ENCODE measurements around the gene AKAP13. TPM values are rescaled to one million over a fixed set of nuclear protein-coding genes. Genes with fewer than 3 reads are reported as not detected.

The AKAP13 gene
- polyA plus RNA-seq, 4 donors: 71.3 to 100 (median 83.7) TPM

GRCh38 chr15:85404918-85405866 lies 24.8 kb downstream of the AKAP13 start:
- no peak for DNase-seq (ENCODE audit: low read depth in 4 of 4, low spot score in 2 of 4)

GRCh38 chr15:85406916-85407315 lies 26.5 kb downstream of the AKAP13 start:
- DNase-seq (ENCODE audit: low read depth in 4 of 4, low spot score in 2 of 4): no peak

- no peak for DNase-seq (ENCODE audit: low read depth in 4 of 4, low spot score in 2 of 4)
These were observed 27.2 kb downstream of the AKAP13 start for GRCh38 chr15:85407421-85408269.

GRCh38 chr15:85408270-85408746 lies 27.9 kb downstream of the AKAP13 start:
- DNase-seq (ENCODE audit: low read depth in 4 of 4, low spot score in 2 of 4): no peak

- DNase-seq (ENCODE audit: low read depth in 4 of 4, low spot score in 2 of 4): no peak
These were observed 31.7 kb downstream of the AKAP13 start for GRCh38 chr15:85412066-85412465.

GRCh38 chr15:85412956-85413854 lies 32.8 kb downstream of the AKAP13 start:
- no peak for DNase-seq (ENCODE audit: low read depth in 4 of 4, low spot score in 2 of 4)

- DNase-seq (ENCODE audit: low read depth in 4 of 4, low spot score in 2 of 4): no peak
These were observed 33.6 kb downstream of the AKAP13 start for GRCh38 chr15:85414037-85414436.

- no peak for DNase-seq (ENCODE audit: low read depth in 4 of 4, low spot score in 2 of 4)
These were observed 34.1 kb downstream of the AKAP13 start for GRCh38 chr15:85414495-85414894.

GRCh38 chr15:85414991-85415390 lies 34.6 kb downstream of the AKAP13 start:
- no peak for DNase-seq (ENCODE audit: low read depth in 4 of 4, low spot score in 2 of 4)

GRCh38 chr15:85415783-85416182 lies 35.4 kb downstream of the AKAP13 start:
- DNase-seq (ENCODE audit: low read depth in 4 of 4, low spot score in 2 of 4): no peak

GRCh38 chr15:85417276-85417675 lies 36.9 kb downstream of the AKAP13 start:
- no peak for DNase-seq (ENCODE audit: low read depth in 4 of 4, low spot score in 2 of 4)

GRCh38 chr15:85419161-85419560 lies 38.8 kb downstream of the AKAP13 start:
- DNase-seq (ENCODE audit: low read depth in 4 of 4, low spot score in 2 of 4): no peak

- DNase-seq (ENCODE audit: low read depth in 4 of 4, low spot score in 2 of 4): no peak
These were observed 40.9 kb downstream of the AKAP13 start for GRCh38 chr15:85421116-85421925.

GRCh38 chr15:85422607-85423006 lies 42.2 kb downstream of the AKAP13 start:
- DNase-seq (ENCODE audit: low read depth in 4 of 4, low spot score in 2 of 4): no peak

GRCh38 chr15:85423256-85423655 lies 42.9 kb downstream of the AKAP13 start:
- DNase-seq (ENCODE audit: low read depth in 4 of 4, low spot score in 2 of 4): no peak

GRCh38 chr15:85424154-85424553 lies 43.8 kb downstream of the AKAP13 start:
- DNase-seq (ENCODE audit: low read depth in 4 of 4, low spot score in 2 of 4): no peak

- no peak for DNase-seq (ENCODE audit: low read depth in 4 of 4, low spot score in 2 of 4)
These were observed 46.1 kb downstream of the AKAP13 start for GRCh38 chr15:85426481-85426880.

GRCh38 chr15:85427286-85428028 lies 47.1 kb downstream of the AKAP13 start:
- no peak for DNase-seq (ENCODE audit: low read depth in 4 of 4, low spot score in 2 of 4)

- DNase-seq (ENCODE audit: low read depth in 4 of 4, low spot score in 2 of 4): no peak
These were observed 49.1 kb downstream of the AKAP13 start for GRCh38 chr15:85429522-85429921.
